Endothelial cell of umbilical vein (primary cell): Measurements from ENCODE around the gene ACER1. TPM values are rescaled to one million over a fixed set of nuclear protein-coding genes. Genes with fewer than 3 reads are reported as not detected.

ENCODE experiments used
- BruUV-seq: library from RNA; stranded (reverse); fragments of 400-500 nt; replicated peaks from 2 replicates; lab custom pipeline; 2021; lab: Mats Ljungman, UMichigan
- CTCF ChIA-PET: fragments of 300-600, 350-600 bp; sonication (Branson Sonifier 250); formaldehyde crosslinking; loops from one replicate; lab custom pipeline; 2021; ENCODE audit warnings: antibody characterized with exemption, inconsistent platforms; lab: Charles Lee
- POLR2A ChIA-PET: fragments of 300-600, 350-600 bp; sonication (Branson Sonifier 250); formaldehyde crosslinking; loops from one replicate; lab custom pipeline; 2021; ENCODE audit warnings: antibody characterized with exemption, inconsistent platforms; lab: Charles Lee
- DNase-seq: peaks from one replicate; pipeline ENCODE4 v3.0.0-alpha.2; 2011; ENCODE audit warnings: low read depth, low spot score
- FAIRE-seq: peaks from 2 replicates; lab custom pipeline; 2011; peaks lifted over from hg19 to GRCh38; lab: Jason Lieb, UNC
- H2AFZ ChIP-seq: 2 replicates; pipeline ENCODE4 v1.6.0; 2012; ENCODE audit warnings: low read depth, low read length, control low read depth, inconsistent platforms
- H3K27ac ChIP-seq: 2 replicates; pipeline ENCODE4 v1.5.1; 2011; ENCODE audit warnings: low read depth, mild to moderate bottlenecking, control low read depth, low read length, moderate library complexity; ENCODE audit not compliant: insufficient read depth
- H3K27me3 ChIP-seq, 2 experiments: 2 replicates each; pipeline versions ENCODE4 v1.6.0 to v1.6.1; 2011; ENCODE audit warnings: low read length in 2 of 2, mixed read lengths in 1 of 2; ENCODE audit not compliant: control insufficient read depth in 2 of 2, insufficient read depth in 2 of 2
- H3K36me3 ChIP-seq, 2 experiments: 2 replicates in 1 of 2; 3 replicates in 1 of 2; pipeline ENCODE4 v1.5.1; 2011; ENCODE audit warnings: low read length in 2 of 2, mild to moderate bottlenecking in 1 of 2, moderate library complexity in 1 of 2; ENCODE audit not compliant: control insufficient read depth in 2 of 2, insufficient read depth in 2 of 2; ENCODE audit errors: extremely low read depth in 1 of 2
- H3K4me1 ChIP-seq: 3 replicates; pipeline ENCODE4 v1.5.1; 2011; ENCODE audit warnings: mild to moderate bottlenecking, low read length; ENCODE audit not compliant: control insufficient read depth, insufficient read depth; ENCODE audit errors: extremely low read depth
- H3K4me2 ChIP-seq: 2 replicates; pipeline ENCODE4 v1.6.1; 2011; ENCODE audit warnings: low read length, control low read depth, mixed read lengths; ENCODE audit not compliant: insufficient read depth
- H3K4me3 ChIP-seq, 3 experiments: fragments of 200-600 bp in 1 of 3; sonication (generic), shearing (Covaris generic) in 1 of 3; replicated peaks in 1 of 3; 2 replicates each; pipeline ENCODE4 v1.5.1; 2011 to 2016; ENCODE audit warnings: control low read depth in 3 of 3, low read length in 3 of 3, mild to moderate bottlenecking in 2 of 3, inconsistent platforms in 1 of 3, low read depth in 1 of 3, moderate library complexity in 1 of 3; ENCODE audit not compliant: insufficient read depth in 1 of 3
- H3K79me2 ChIP-seq: 2 replicates; pipeline ENCODE4 v1.6.0; 2012; ENCODE audit warnings: low read length, inconsistent platforms; ENCODE audit not compliant: control insufficient read depth, insufficient read depth
- H3K9ac ChIP-seq: replicated peaks from 2 replicates; pipeline ENCODE3; 2011; ENCODE audit warnings: low read length, control low read depth; ENCODE audit not compliant: insufficient read depth; ENCODE audit errors: extremely low read depth
- H3K9me1 ChIP-seq: replicated peaks from 3 replicates; pipeline ENCODE4 v1.6.0; 2011; ENCODE audit warnings: mild to moderate bottlenecking, low read length; ENCODE audit not compliant: control insufficient read depth, insufficient read depth; ENCODE audit errors: extremely low read depth
- H3K9me3 ChIP-seq: replicated peaks from 2 replicates; pipeline ENCODE4 v1.5.1; 2012; ENCODE audit warnings: low read length, inconsistent platforms; ENCODE audit not compliant: control insufficient read depth, insufficient read depth
- H4K20me1 ChIP-seq: replicated peaks from 2 replicates; pipeline ENCODE3; 2011; ENCODE audit warnings: mild to moderate bottlenecking, low read length; ENCODE audit not compliant: control insufficient read depth, insufficient read depth; ENCODE audit errors: extremely low read depth
- CTCF ChIP-seq, 2 donors: IDR thresholded peaks; 1 replicate in 1 of 2; 2 replicates in 1 of 2; pipeline ENCODE4 v1.5.1; 2011; ENCODE audit warnings: low read length in 2 of 2, mild to moderate bottlenecking in 2 of 2, moderate library complexity in 2 of 2, control low read depth in 1 of 2, inconsistent platforms in 1 of 2, low read depth in 1 of 2; ENCODE audit not compliant: insufficient read depth in 1 of 2; ENCODE audit errors: extremely low read depth in 1 of 2
- EZH2 ChIP-seq: IDR thresholded peaks from 2 replicates; pipeline ENCODE4 v1.6.1; 2012; ENCODE audit warnings: borderline replicate concordance, low read depth, mild to moderate bottlenecking, moderate library complexity, low read length, inconsistent platforms; ENCODE audit not compliant: severe bottlenecking
- FOS ChIP-seq: IDR thresholded peaks from 2 replicates; pipeline ENCODE4 v1.6.1; 2011; ENCODE audit warnings: mild to moderate bottlenecking, low read length, moderate library complexity, borderline replicate concordance; ENCODE audit not compliant: insufficient read depth
- GATA2 ChIP-seq: IDR thresholded peaks from 2 replicates; pipeline ENCODE4 v1.7.0; 2011; ENCODE audit warnings: low read depth, mild to moderate bottlenecking, moderate library complexity, mixed read lengths, low read length; ENCODE audit not compliant: insufficient read length, insufficient read depth
- JUN ChIP-seq: IDR thresholded peaks from 2 replicates; pipeline ENCODE4 v1.6.1; 2011; ENCODE audit warnings: borderline replicate concordance, low read depth; ENCODE audit not compliant: insufficient read length, insufficient read depth
- MAX ChIP-seq: IDR thresholded peaks from 2 replicates; pipeline ENCODE4 v1.6.1; 2011; ENCODE audit not compliant: insufficient read depth, insufficient read length
- MYC ChIP-seq: IDR thresholded peaks from one replicate; pipeline ENCODE4 v1.6.1; 2011; ENCODE audit warnings: mild to moderate bottlenecking, low read depth, low read length
- POLR2A ChIP-seq: IDR thresholded peaks from 2 replicates; pipeline ENCODE4 v1.6.1; 2012; ENCODE audit warnings: low read depth, mild to moderate bottlenecking, control low read depth, low read length
- POLR2AphosphoS5 ChIP-seq: IDR thresholded peaks from 2 replicates; pipeline ENCODE4 v1.6.1; 2012; ENCODE audit warnings: low read depth, mild to moderate bottlenecking, control low read depth, low read length, moderate library complexity; ENCODE audit not compliant: insufficient read depth
- dilution Hi-C: fragments of 300-500 bp; cut with MboI; formaldehyde crosslinking; loops from one replicate; pipeline ENCODE4 v1.15.0; 2019; ENCODE audit warnings: low sequenced_read_pairs; ENCODE audit not compliant: extremely low pct_ligation_motif_present
- intact Hi-C: fragments of 100-400 bp; cut with micrococcal nuclease; formaldehyde crosslinking; loops from one replicate; pipeline ENCODE4 v1.10.0; 2022
- polyA plus RNA-seq, 4 experiments: library from polyadenylated mRNA; depleted of rRNA in 3 of 4; stranded (reverse) in 3 of 4; unstranded in 1 of 4; fragments of >200 nt; gene quantifications; 2 replicates each; pipeline versions ENCODE4 v1.2.1 to v1.2.3, GENCODE V29; 2011 to 2012; ENCODE audit warnings: missing spikeins in 1 of 4
- total RNA-seq: library from RNA; stranded (reverse); gene quantifications from 2 replicates; pipeline ENCODE4 v1.2.3, GENCODE V29; 2021

ACER1 gene
- total and polyA plus RNA-seq, 2 donors (not counting 3 experiments of a cell fraction or from before 2014, with no cell fraction given) = 0.04 TPM; not detected in 1

GRCh38 chr19:6343462-6343861 lies 10.1 kb upstream of the ACER1 start:
- no peaks in the 10 kb centered on the region for H4K20me1 ChIP-seq
- H3K4me3 ChIP-seq = no peak overlapping the region
- H3K9me1 ChIP-seq = no peaks in the 10 kb centered on the region
- no peak for DNase-seq
- no peak overlapping the region for H2AFZ ChIP-seq
- no peak overlapping the region for H3K4me2 ChIP-seq
- H3K27me3 ChIP-seq = no peaks in the 10 kb centered on the region
- intact Hi-C loops = no loop called here
- no peak overlapping the region for H3K9ac ChIP-seq
- H3K27ac ChIP-seq = no peak overlapping the region
- BruUV-seq = no TSS peak
- TF ChIP-seq MYC (no peak), FOS (no peak), POLR2AphosphoS5 (no peak), CTCF (IDR thresholded peaks at IDR 0.05; ENCODE audit: extremely low read depth in 1 of 2, insufficient read depth in 1 of 2, low read depth in 1 of 2, low read length in 2 of 2) (no peak), EZH2 (no peak), POLR2A (no peak), MAX (no peak), GATA2 (no peak), JUN (no peak)
- H3K36me3 ChIP-seq = no peaks in the 10 kb centered on the region
- ChIA-PET CTCF (no interaction called here), POLR2A (no interaction called here)
- no peaks in the 10 kb centered on the region for H3K9me3 ChIP-seq
- no peak for FAIRE-seq
- no peaks in the 10 kb centered on the region for H3K4me1 ChIP-seq
- dilution Hi-C loops = no loop called here
- no peaks in the 10 kb centered on the region for H3K79me2 ChIP-seq
